Measurements from ENCODE around the gene ALG12. TPM values are rescaled to one million over a fixed set of nuclear protein-coding genes. Genes with fewer than 3 reads are reported as not detected.

Gene ALG12
- polyA plus RNA-seq, 1 of the 3 experiments (the other 2 are of a cell fraction), result 9.9 TPM

DNA sequence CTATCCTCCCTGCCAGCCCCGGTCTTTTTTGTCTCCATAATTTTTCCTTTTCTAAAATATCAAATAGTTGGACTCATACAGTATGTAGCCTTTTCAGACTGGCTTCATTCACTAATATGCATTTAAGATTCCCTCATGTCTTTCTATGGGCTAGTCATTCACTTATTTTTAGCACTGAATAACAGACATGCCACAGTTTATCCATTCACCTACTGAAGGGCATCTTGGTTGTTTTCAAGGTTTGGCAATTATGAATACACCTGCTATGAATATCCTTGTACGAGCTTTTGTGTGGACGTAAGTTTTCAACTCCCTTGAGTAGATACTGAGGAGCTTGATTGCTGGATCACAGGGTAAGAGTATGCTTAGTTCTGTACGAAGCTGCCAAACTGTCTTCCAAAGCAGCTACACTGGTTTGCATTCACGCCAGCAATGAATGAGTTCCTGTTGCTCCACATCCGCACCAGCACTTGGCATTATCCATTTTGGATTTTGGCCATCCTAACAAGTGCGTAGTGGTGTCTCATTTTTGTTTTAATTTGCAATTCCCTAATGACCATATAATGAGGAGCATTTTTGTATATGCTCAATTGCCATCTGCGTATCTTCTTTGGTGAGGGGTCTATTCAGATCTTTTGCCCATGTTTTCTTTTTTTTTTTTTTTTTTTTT, 21.1 kb downstream of the ALG12 start (continued):
- TF ChIP-seq, protein P1, sequence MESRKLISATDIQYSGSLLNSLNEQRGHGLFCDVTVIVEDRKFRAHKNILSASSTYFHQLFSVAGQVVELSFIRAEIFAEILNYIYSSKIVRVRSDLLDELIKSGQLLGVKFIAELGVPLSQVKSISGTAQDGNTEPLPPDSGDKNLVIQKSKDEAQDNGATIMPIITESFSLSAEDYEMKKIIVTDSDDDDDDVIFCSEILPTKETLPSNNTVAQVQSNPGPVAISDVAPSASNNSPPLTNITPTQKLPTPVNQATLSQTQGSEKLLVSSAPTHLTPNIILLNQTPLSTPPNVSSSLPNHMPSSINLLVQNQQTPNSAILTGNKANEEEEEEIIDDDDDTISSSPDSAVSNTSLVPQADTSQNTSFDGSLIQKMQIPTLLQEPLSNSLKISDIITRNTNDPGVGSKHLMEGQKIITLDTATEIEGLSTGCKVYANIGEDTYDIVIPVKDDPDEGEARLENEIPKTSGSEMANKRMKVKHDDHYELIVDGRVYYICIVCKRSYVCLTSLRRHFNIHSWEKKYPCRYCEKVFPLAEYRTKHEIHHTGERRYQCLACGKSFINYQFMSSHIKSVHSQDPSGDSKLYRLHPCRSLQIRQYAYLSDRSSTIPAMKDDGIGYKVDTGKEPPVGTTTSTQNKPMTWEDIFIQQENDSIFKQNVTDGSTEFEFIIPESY (IDR thresholded peaks at IDR 0.05; ENCODE audit: borderline replicate concordance, low read depth), result no peak
- TF ChIP-seq MXI1 (IDR thresholded peaks at IDR 0.05; ENCODE audit: low read depth, low read length) (no peak), SIN3A (IDR thresholded peaks at IDR 0.05; ENCODE audit: borderline replicate concordance, low read depth, low read length) (no peak), FOSL2 (IDR thresholded peaks at IDR 0.05; ENCODE audit: borderline replicate concordance, low read depth) (no peak), TCF12 (IDR thresholded peaks at IDR 0.05) (no peak), MEF2A (IDR thresholded peaks at IDR 0.05; ENCODE audit: borderline replicate concordance, low read depth) (no peak), RAD21 (IDR thresholded peaks at IDR 0.05; ENCODE audit: low read length) (no peak), ELF1 (IDR thresholded peaks at IDR 0.05) (no peak), FOXJ3 (CRISPR knock-in tag; IDR thresholded peaks at IDR 0.05) (no peak), POLR2AphosphoS5 (IDR thresholded peaks at IDR 0.05; ENCODE audit: low read depth, low read length) (no peak)

DNA sequence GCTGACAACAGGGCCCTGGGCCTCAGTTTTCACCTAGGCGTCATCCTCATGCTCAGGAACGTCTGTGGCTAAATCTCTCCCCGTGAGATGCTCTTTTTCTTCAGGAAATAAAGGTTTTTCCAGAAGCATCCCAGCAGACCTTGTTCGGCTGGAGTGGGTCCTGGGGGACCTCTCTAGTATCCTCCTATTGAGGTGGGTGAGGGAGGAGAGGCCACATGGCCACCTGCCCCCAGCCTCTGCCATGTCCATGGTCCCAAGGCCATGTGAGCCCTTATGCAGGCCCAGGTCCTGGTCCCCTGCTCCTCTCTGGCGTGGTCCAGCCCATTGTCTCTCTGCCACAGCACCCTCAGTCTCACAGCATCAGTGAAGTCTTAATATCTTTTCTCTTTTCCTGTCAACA, 22.0 kb downstream of the ALG12 start:
- CTCF ChIA-PET, result no interaction called here

More for the DNA sequence above, 22.0 kb downstream of the ALG12 start:
- TF ChIP-seq GABPA (IDR thresholded peaks at IDR 0.05; ENCODE audit: low read depth), result no peak
- TF ChIP-seq RAD21 (IDR thresholded peaks at IDR 0.05; ENCODE audit: low read length), result no peak
- TF ChIP-seq, protein P2, sequence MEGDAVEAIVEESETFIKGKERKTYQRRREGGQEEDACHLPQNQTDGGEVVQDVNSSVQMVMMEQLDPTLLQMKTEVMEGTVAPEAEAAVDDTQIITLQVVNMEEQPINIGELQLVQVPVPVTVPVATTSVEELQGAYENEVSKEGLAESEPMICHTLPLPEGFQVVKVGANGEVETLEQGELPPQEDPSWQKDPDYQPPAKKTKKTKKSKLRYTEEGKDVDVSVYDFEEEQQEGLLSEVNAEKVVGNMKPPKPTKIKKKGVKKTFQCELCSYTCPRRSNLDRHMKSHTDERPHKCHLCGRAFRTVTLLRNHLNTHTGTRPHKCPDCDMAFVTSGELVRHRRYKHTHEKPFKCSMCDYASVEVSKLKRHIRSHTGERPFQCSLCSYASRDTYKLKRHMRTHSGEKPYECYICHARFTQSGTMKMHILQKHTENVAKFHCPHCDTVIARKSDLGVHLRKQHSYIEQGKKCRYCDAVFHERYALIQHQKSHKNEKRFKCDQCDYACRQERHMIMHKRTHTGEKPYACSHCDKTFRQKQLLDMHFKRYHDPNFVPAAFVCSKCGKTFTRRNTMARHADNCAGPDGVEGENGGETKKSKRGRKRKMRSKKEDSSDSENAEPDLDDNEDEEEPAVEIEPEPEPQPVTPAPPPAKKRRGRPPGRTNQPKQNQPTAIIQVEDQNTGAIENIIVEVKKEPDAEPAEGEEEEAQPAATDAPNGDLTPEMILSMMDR (IDR thresholded peaks at IDR 0.05), result no peak
- no peak for TF ChIP-seq MXI1 (IDR thresholded peaks at IDR 0.05; ENCODE audit: low read depth, low read length)
- TF ChIP-seq TEAD4 (IDR thresholded peaks at IDR 0.05; ENCODE audit: borderline replicate concordance, insufficient read depth), result no peak
- TF ChIP-seq RXRA (IDR thresholded peaks at IDR 0.05; ENCODE audit: borderline replicate concordance, low read depth), result no peak
- TF ChIP-seq RFX5 (IDR thresholded peaks at IDR 0.05; ENCODE audit: low read length), result no peak
- TF ChIP-seq SMC3 (IDR thresholded peaks at IDR 0.05; ENCODE audit: low read depth, low read length), result no peak
- TF ChIP-seq, protein P3, sequence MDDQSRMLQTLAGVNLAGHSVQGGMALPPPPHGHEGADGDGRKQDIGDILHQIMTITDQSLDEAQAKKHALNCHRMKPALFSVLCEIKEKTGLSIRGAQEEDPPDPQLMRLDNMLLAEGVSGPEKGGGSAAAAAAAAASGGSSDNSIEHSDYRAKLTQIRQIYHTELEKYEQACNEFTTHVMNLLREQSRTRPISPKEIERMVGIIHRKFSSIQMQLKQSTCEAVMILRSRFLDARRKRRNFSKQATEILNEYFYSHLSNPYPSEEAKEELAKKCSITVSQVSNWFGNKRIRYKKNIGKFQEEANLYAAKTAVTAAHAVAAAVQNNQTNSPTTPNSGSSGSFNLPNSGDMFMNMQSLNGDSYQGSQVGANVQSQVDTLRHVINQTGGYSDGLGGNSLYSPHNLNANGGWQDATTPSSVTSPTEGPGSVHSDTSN (IDR thresholded peaks at IDR 0.05), result no peak
- TF ChIP-seq MAX (IDR thresholded peaks at IDR 0.05; ENCODE audit: low read depth), result no peak
- TF ChIP-seq RCOR1 (IDR thresholded peaks at IDR 0.05; ENCODE audit: low read length), result no peak
- no peak for TF ChIP-seq ELF1 (IDR thresholded peaks at IDR 0.05)
- TF ChIP-seq GATA2 (CRISPR knock-in tag; IDR thresholded peaks at IDR 0.05), result no peak
- no peak for TF ChIP-seq FOSL2 (IDR thresholded peaks at IDR 0.05; ENCODE audit: borderline replicate concordance, low read depth)
- TF ChIP-seq, protein P4, sequence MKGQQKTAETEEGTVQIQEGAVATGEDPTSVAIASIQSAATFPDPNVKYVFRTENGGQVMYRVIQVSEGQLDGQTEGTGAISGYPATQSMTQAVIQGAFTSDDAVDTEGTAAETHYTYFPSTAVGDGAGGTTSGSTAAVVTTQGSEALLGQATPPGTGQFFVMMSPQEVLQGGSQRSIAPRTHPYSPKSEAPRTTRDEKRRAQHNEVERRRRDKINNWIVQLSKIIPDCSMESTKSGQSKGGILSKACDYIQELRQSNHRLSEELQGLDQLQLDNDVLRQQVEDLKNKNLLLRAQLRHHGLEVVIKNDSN (IDR thresholded peaks at IDR 0.05; ENCODE audit: borderline replicate concordance, low read depth), result no peak
- TF ChIP-seq FOXJ3 (CRISPR knock-in tag; IDR thresholded peaks at IDR 0.05), result no peak
- no peak for TF ChIP-seq TCF12 (IDR thresholded peaks at IDR 0.05)
- no peak for TF ChIP-seq FOXM1 (IDR thresholded peaks at IDR 0.05; ENCODE audit: low read depth)
- no peak for TF ChIP-seq SIN3A (IDR thresholded peaks at IDR 0.05; ENCODE audit: borderline replicate concordance, low read depth, low read length)
- Histone ChIP-seq H3K4me3 (ENCODE audit: low read depth in 2 of 2, low read length in 1 of 2) (no peak overlapping the region), H3F3A (replicated peaks; ENCODE audit: insufficient read depth) (no peaks in the 10 kb centered on the region), H3K9ac (no peak overlapping the region), H2AFZ (ENCODE audit: low read depth) (no peak overlapping the region), H4K20me1 (ENCODE audit: insufficient read depth) (0 out of 2 replicates have a peak, but pooled peaks cover 2% of the 10 kb centered on the region), H3K9me3 (no peaks in the 10 kb centered on the region), H3K79me2 (ENCODE audit: insufficient read depth) (peaks cover under 1% of the 10 kb centered on the region; the same call in 1 of the 2 replicates), H3K27me3 (ENCODE audit: insufficient read depth) (no peaks in the 10 kb centered on the region), H3K9me2 (no peaks in the 10 kb centered on the region), H3K4me2 (no peak overlapping the region), H3K27ac (ENCODE audit: low read depth in 2 of 2, low read length in 1 of 2) (no peak overlapping the region), H3K36me3 (replicated peaks in 1 of 2; ENCODE audit: control insufficient read depth in 1 of 2, insufficient read depth in 2 of 2, low read length in 1 of 2) (peaks cover 12 to 24% of the 10 kb centered on the region in 2 experiments), H3K4me1 (ENCODE audit: control insufficient read depth in 1 of 2, insufficient read depth in 2 of 2, low read depth in 1 of 2, low read length in 1 of 2) (peaks cover 0 to 8% of the 10 kb centered on the region in 2 experiments; a peak in 1 of 4 replicates)
- DNase-seq, result no peak
- 100% methylated on average over 4 of the region's 5 CpGs for WGBS (ENCODE audit: low lambda C conversion rate)
- POLR2A ChIA-PET, result no interaction called here
